ENCODE data around the gene CNTNAP2. TPM values are rescaled to one million over a fixed set of nuclear protein-coding genes. Genes with fewer than 3 reads are reported as not detected.

CNTNAP2 gene
- total and polyA plus RNA-seq, 9 of the 15 experiments (the other 6 are each of a cell fraction or from before 2014, with no cell fraction given): 0.04 to 0.62 (median 0.09) TPM; not detected in 4

- BruUV-seq (replicated peaks): no TSS peak
- no peak overlapping the region for H3K27ac ChIP-seq (ENCODE audit: extremely low read depth, low read depth, low read length)
- no peaks in the 10 kb centered on the region for H3K9me3 ChIP-seq (replicated peaks; ENCODE audit: control insufficient read depth, insufficient read depth, low read depth, low read length)
- no peak overlapping the region for H3K4me3 ChIP-seq
- ChIA-PET POLR2A (no interaction called here), CTCF (ENCODE audit: low intra/inter-chr PET ratio) (no interaction called here)
- ATAC-seq: no peak
- H3K36me3 ChIP-seq (ENCODE audit: control insufficient read depth, insufficient read depth, low read length): no peaks in the 10 kb centered on the region
- no peak for FAIRE-seq
- no peaks in the 10 kb centered on the region for H4K20me1 ChIP-seq (replicated peaks; ENCODE audit: control insufficient read depth, insufficient read depth, low read length)
- 0% methylated on average over 2 of the region's 2 CpGs for WGBS (ENCODE audit: insufficient coverage, low coverage, missing lambda C conversion rate)
- no peak overlapping the region for H2AFZ ChIP-seq (ENCODE audit: low read depth, low read length)
- TF ChIP-seq ZBTB5 (IDR thresholded peaks at IDR 0.05): no peak
- no peak overlapping the region for H3K9ac ChIP-seq (ENCODE audit: insufficient read depth in 1 of 2, low read depth in 2 of 2, low read length in 2 of 2)
- H3K9me1 ChIP-seq (ENCODE audit: control insufficient read depth, insufficient read depth, low read length): no peaks in the 10 kb centered on the region
- no peaks in the 10 kb centered on the region for H3K27me3 ChIP-seq (ENCODE audit: control insufficient read depth in 2 of 2, insufficient read depth in 2 of 2, low read length in 2 of 2)
- in situ Hi-C loops (cut with MboI): no loop called here
- DNase-seq (ENCODE audit: extremely low read depth in 1 of 4, low spot score in 3 of 4): no peak
- no peaks in the 10 kb centered on the region for H3K79me2 ChIP-seq (ENCODE audit: control insufficient read depth, insufficient read depth, low read length)
- H3K4me2 ChIP-seq (ENCODE audit: insufficient read depth, low read length): no peak overlapping the region
- H3K4me1 ChIP-seq (replicated peaks in 1 of 2; ENCODE audit: control insufficient read depth in 2 of 2, insufficient read depth in 2 of 2, low read length in 2 of 2): no peaks in the 10 kb centered on the region
- intact Hi-C loops (cut with micrococcal nuclease): no loop called here
Observed at GRCh38 chr7:147305827-147306226, 1189.2 kb downstream of the CNTNAP2 start.

GRCh38 chr7:147308539-147308938 is 1191.9 kb downstream of the CNTNAP2 start:
- WGBS (ENCODE audit: insufficient coverage, low coverage, missing lambda C conversion rate): 2% methylated on average over 5 of the region's 5 CpGs
- no peaks in the 10 kb centered on the region for H3K79me2 ChIP-seq (ENCODE audit: control insufficient read depth, insufficient read depth, low read length)
- in situ Hi-C loops (cut with MboI) (no loop called here), intact Hi-C loops (cut with micrococcal nuclease) (no loop called here)
- no peaks in the 10 kb centered on the region for H3K36me3 ChIP-seq (ENCODE audit: control insufficient read depth, insufficient read depth, low read length)
- ATAC-seq (no peak), DNase-seq (ENCODE audit: extremely low read depth in 1 of 4, low spot score in 3 of 4) (no peak), FAIRE-seq (no peak)
- H2AFZ ChIP-seq (ENCODE audit: low read depth, low read length): no peak overlapping the region
- H3K9me1 ChIP-seq (ENCODE audit: control insufficient read depth, insufficient read depth, low read length): no peaks in the 10 kb centered on the region
- no peaks in the 10 kb centered on the region for H3K9me3 ChIP-seq (replicated peaks; ENCODE audit: control insufficient read depth, insufficient read depth, low read depth, low read length)
- H4K20me1 ChIP-seq (replicated peaks; ENCODE audit: control insufficient read depth, insufficient read depth, low read length): no peaks in the 10 kb centered on the region
- no peaks in the 10 kb centered on the region for H3K27me3 ChIP-seq (ENCODE audit: control insufficient read depth in 2 of 2, insufficient read depth in 2 of 2, low read length in 2 of 2)
- H3K4me3 ChIP-seq: no peak overlapping the region
- no peak overlapping the region for H3K4me2 ChIP-seq (ENCODE audit: insufficient read depth, low read length)
- no peak overlapping the region for H3K27ac ChIP-seq (ENCODE audit: extremely low read depth, low read depth, low read length)
- ChIA-PET POLR2A (interaction anchor here (0.7 kb wide), 1 partner anchor 278 kb away, joined by 3 read pairs; no protein-coding TSS in a partner anchor), CTCF (ENCODE audit: low intra/inter-chr PET ratio) (no interaction called here)
- no peak overlapping the region for H3K9ac ChIP-seq (ENCODE audit: insufficient read depth in 1 of 2, low read depth in 2 of 2, low read length in 2 of 2)
- BruUV-seq (replicated peaks): no TSS peak
- H3K4me1 ChIP-seq (replicated peaks in 1 of 2; ENCODE audit: control insufficient read depth in 2 of 2, insufficient read depth in 2 of 2, low read length in 2 of 2): no peaks in the 10 kb centered on the region
- TF ChIP-seq NRF1 (conservative IDR thresholded peaks at IDR 0.05 in 1 of 2, IDR thresholded peaks at IDR 0.05 in 1 of 2): no peak
- TF ChIP-seq ZNF354B (CRISPR knock-in tag; IDR thresholded peaks at IDR 0.05): no peak
- TF ChIP-seq BRD4 (IDR thresholded peaks at IDR 0.05): no peak
